Hypothalamus (tissue), 51 donors: ENCODE data around the gene TCP11.

Source experiments
- DNase-seq, 51 donors: peaks; one replicate each; lab custom pipeline; 2025; lab: John Stamatoyannopoulos, UW

Gene TCP11

DNA sequence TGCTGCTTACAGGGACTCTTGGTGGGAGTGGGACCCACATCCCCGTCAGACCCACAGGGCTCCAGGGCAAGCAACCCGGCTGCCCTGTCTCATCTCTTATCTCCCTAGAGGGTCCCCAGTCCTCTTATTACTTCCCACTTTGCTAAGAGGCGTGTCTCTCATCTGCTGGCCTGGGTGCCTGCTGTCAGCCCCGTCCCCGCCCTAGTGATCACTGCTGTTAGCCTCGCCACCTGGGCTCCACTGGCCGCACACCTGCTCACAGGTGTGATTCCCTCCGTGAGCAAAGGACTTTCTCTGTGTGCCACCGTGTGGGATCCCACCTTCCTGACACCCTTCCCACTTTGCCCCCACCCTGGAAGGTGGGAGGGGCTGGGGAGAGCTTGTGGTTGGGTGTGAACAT, 57.6 kb downstream of the TCP11 start:
- DNase-seq, result no peak

DNA sequence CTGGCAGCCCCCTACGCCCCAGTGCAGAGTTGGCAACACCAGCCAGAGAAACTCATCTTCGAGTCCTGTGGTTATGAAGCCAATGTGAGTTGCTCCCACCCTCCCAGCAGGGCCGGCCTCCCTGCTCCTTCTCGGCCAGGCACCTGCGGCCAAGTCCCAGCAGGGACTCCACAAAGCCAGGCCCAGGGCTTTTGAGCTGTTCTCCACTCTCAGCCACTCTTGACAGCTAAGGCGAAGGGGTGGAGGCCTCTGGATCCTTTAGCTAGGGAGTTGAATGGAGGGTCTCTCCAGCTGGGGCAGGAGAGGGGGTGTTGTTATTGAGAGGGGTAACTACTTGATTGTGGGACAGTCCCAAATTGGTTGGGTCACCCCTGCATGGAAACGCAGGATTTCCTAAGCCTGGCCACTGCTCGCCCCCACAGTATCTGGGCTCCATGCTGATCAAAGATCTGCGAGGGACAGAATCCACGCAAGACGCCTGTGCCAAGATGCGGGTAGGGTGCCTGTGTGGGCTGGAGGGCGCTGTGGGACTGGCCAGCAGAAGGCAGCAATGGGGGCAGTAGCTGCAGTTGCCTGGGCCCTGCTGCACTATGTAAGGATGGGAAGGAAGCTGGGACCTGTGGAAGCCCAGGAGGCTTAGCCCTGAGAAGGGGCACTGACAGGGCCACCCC, 58.3 kb downstream of the TCP11 start:
- DNase-seq, result no peak

GRCh38 chr6:35082046-35082732, 59.0 kb downstream of the TCP11 start:
- no peak for DNase-seq

- peak in 1 of 51 donors; percentile 19 for DNase-seq
Observed at GRCh38 chr6:35081426-35081851, 59.7 kb downstream of the TCP11 start.

DNA sequence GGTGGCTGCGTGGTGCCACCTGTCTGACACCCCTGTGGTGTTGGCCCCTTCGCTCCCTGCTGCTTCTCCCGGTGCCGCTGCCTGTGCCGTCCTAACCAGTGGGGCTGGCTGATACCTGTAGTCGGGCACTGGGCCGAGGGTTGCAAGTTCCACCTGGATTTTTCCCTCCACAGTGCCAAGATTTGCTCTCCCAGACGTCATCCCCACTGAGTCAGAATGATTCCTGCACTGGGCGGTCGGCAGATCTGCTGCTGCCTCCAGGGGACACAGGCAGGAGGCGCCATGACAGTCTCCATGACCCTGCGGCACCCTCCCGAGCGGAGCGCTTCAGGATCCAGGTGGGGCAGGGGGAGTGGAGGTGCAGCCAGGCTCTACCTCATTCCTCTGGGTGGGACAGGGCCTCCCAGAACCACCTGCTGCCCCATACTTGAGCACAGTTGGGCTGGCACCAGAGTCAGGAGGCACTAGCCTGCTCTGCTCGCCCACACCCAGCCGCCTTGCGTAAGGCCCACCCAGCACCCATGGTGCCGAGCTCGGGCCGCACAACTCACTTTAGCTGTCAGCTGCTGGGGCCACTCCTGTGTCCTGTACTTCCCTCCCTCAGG, 60.2 kb downstream of the TCP11 start:
- DNase-seq, result no peak

- DNase-seq, result no peak
Observed at GRCh38 chr6:35080016-35080680, 61.0 kb downstream of the TCP11 start.

- DNase-seq, result no peak
Observed at GRCh38 chr6:35079311-35080000, 61.7 kb downstream of the TCP11 start.

DNA sequence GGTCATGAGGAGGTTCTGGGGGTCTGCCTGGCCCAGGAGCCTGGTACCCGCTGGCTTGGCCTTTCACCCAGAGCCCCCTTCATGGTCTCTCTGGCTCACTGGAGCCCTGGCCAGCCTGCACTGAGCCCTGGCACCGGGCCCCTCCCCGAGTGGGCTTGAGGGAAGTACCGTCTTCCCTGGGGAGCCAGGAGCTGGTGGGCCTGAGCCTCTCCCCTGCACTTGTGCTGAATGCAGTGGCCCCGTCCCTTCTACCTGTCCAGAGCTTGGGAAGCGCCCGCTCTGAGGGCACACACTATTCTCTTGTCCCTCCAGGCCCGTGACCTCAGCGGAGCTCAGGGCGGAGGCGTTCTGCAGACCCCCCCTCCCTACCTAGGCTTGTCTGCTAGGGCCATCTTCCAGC, 62.2 kb downstream of the TCP11 start:
- no peak for DNase-seq

GRCh38 chr6:35078226-35078850, 62.8 kb downstream of the TCP11 start:
- no peak for DNase-seq

- DNase-seq, result no peak
Observed at GRCh38 chr6:35077713-35078105, 63.4 kb downstream of the TCP11 start.

DNA sequence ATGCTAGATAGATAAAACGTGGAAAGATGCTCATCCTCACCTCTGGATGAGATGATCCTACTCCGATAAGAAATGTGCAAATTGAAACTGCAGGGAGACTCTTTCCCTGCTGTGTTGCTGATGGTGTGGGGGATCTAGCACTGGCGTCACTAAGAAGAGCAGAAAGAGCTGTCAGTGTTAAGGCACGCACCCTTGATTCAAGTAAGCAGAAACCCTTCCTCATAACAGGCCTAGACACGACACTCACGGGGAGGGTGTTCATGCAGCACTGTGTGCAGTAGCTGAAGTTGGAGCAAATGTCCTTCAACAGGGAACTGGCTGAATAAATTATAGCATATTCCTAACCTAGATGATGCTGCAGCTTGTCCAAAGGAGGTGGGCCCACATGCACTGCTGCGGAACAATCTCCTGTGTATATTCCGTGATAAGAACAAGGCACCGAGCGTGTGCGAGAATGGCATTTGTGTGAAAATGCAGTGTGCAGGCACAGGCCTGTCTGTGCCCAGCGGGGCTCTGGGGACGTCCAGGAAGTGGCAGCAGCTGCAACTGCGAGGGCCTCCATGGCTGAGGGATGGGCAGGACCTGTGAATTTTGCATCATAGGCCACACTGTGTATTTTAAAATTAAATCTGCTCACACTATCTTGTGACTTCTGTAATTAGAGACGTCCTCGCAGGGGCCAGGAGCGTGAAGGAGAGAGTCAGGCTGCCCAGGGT, 64.0 kb downstream of the TCP11 start:
- DNase-seq, result no peak

DNA sequence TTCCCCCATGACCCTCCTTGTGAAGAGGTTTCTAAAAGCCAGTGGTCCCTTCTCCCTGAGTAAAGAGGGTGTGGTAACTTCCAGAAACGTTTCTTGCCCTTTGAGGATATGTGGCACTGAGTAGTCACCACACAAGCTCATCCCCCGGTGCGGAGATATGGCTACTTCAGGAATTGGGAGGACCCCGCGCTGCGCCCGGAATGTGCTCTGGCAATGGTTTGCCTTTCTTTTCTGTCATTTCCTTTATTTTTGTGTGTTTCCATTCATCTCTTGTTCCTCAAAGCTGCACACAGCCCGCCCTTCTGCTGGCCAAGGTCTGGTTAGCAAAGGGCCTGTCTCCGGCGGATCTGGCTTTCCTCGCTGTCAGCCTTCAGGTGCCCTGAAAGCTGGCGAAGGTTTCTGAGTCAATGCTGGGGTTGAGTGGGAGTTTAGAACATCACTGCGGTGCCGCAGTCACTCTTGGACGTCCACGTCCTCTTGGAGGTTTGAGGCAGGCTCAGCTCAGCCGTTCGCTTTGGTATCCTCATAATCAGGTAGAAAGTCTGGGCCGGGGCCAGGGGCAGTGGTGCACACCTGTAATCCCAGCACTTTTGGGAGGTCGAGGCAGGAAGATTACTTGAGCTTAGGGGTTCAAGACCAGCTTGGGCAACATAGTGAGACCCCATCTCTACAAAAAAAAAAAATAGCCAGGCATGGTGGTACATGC, 67.2 kb downstream of the TCP11 start:
- no peak for DNase-seq

DNA sequence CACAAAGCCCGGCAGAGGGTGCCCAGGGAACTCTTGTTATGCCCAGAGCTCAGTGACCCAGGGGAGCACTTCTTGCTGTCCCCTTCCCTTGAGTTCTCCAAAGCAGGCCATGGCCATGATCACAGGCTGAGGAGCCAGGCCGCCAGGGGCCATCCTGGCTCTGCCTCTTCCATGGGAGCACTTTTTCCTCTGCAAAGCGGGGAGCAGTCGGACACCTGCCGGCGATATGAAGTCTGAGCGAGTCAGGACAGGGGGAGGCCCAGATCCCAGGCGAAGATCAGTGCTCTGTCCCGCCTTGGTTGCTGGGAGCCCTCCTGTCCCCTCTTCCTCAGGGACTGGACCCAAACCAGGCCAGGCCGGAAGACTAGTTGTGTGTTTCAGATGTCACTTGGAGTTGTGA, 67.9 kb downstream of the TCP11 start:
- DNase-seq, result no peak

DNA sequence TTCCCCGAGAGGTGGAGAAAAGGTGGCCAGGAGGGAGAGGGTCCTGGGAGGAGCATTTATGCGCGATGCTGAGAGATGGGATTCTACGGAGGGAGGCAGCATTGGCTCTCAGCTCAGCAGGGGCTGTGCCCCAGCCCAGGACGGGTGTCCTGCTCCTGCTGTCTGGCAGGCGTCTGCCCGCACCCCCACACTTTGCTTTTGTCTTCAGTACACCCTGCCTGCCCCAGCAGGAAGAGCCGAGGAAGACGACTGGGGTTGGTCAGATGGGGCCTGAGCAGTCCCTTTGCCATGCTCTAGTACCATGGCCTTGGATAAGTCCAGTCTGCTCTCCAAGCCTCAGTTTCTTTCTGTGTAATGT, 68.5 kb downstream of the TCP11 start:
- DNase-seq, result no peak

- DNase-seq, result peak in 1 of 51 donors; percentile 22
Observed at GRCh38 chr6:35072051-35072697, 69.0 kb downstream of the TCP11 start.

- no peak for DNase-seq
Observed at GRCh38 chr6:35071347-35071994, 69.7 kb downstream of the TCP11 start.

- no peak for DNase-seq
Observed at GRCh38 chr6:35070111-35070510, 71.0 kb downstream of the TCP11 start.

- DNase-seq, result no peak
Observed at GRCh38 chr6:35069262-35069661, 71.9 kb downstream of the TCP11 start.
